HG02938 (cell line): ENCODE measurements around the gene IL21R.
"Not testable (repeated sequence)": the region's sequence is repeated elsewhere in the genome, so short reads cannot be mapped to it uniquely, and the experiment has no call there.

Experiments used
- ATAC-seq: cut with Tn5 transposase; IDR thresholded peaks from one replicate; pipeline ENCODE4 v1.9.1; 2021; ENCODE audit warnings: mild to moderate bottlenecking, moderate library complexity; ENCODE audit not compliant: unreplicated experiment

The IL21R gene

DNA sequence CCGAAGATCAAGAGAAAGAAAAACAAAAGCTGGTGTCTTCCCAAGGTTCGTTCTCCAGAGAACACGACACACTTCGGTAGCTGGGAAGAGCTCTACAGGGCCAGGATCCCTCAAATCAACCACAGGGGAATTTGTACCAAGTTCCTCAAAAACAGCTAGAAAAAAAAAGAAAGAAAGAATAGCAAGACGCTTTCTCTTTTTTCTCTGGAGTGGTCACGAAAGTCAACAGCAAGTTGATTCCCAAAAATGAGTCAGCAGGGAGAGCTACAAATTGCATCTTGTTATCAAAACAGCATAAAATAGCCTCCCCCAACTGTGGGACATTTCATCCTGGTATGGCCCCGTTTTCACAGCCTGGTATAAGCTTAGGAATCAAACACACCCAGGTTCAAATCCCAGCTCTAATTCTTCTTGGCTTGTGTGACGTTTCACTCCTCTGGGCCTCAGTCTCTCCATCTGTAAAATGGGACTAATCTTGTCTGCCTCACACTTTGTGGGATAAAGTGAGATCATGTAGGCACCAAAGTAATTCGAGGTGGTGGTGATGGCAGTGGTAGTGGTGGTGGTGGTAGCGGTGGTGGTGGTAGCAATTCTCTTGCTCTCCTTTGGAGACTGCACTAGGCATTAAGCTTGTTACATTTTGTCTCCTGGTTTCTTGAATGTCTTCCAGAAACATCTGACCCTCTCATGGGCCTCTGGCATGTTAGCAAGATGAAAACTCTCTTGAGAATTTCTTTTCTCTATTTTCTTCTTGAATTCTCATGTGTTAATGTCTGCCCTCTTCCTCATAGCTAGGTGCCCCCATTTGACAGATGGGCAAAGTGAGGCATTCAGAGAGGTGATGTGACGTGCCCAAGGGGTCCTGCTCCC, 988 bp upstream of the IL21R start:
- no peak for ATAC-seq

DNA sequence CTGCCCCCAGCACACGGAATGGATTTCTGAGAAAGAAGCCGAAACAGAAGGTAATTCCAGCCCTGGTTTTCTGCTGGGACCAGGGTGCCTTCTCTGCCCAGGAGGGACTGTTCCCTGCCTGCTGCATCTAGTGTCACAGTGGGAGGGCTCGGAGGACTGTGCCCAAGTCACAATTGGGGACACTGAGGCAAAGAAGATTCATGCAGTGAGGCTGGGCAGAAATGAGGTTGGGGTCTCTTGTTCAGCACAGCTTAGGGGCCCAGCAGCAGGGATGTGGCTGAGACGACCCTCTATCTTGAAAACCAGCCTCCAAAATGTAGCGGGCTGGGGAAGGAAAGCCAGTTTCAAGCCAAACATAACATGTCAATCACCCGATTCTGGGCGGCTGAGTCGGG, 592 bp downstream of the IL21R start:
- no peak for ATAC-seq

DNA sequence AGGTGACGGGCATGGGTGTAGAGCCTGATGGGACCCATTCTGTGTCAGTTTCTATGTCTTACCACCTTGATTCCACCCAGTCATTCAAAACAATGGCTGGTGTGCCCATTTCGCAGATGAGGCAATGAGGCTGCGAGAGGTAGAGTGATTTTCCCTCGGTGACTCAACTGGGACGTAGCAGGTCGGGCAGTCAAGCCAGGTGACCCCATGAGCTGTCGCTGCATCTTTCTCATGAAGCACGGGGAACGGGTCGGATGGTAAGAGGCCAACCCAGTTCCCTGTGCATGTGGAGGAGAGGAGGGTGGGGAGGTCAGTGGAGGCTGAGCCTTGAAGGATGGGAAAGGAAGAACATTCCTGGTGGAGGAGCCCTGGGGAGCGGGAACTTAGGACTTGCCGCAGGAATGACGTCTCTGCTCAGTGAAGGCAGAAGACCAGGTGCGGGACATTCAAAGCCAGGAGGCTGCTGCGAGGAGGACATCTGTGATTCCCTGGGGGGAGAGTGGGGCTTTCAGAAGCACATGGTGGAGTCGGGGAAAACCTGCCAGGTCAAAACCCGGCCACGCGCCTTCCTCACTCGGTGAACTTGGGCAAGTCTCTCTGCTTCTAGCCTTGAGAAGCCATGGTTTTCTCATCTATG, 1.1 kb downstream of the IL21R start:
- no peak for ATAC-seq

DNA sequence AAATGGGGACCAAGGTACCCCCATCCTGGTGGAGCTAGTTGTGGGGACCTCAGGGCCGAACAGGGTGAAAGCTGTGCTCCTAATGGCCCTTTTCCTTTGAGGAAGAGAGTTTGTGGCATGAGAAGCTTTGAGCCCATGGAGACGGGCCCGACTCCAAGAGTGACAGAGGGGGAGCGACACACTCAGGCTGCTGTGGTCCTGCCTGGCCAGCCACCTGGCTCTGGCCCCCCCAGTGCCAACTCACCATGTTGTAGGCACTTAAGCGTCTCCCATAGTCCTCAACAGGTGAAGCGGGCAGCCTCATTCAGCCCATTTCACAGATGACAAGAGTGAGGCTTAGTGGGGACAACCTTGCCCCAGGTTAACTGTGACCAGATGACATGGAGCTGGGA, 1.6 kb downstream of the IL21R start:
- ATAC-seq: no peak

DNA sequence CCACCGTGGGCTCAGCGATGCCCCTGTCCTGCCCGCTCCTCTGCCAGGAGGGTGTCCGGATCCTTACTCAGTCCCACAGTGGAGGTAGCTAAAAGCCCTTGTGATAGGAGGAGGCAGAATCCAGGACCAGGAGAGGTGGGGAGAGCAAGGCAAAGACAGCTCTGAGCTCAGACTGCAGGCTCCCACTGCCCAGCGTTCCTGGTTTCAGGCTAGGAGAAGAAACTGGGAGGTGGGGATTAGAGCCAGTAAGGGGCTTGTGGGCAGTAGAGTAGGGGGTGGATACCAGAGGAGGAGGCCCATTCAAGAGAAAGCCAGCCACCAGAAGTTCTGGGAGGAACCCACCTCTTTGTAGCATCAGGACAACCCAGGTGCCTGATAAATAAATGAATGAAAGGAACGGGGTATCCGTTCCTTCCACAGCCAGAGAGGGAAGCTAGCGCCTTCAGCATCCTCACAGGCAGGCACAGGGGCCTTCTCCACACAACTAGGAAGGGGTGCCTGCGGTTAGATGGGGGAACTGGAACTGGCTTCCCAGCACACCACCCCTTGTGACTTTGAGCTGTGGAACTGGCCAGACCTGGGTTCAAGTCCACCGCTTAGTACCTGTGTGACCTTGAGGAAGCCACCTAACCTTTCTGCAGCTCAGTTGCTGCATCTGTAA, 2.3 kb downstream of the IL21R start:
- no peak for ATAC-seq

DNA sequence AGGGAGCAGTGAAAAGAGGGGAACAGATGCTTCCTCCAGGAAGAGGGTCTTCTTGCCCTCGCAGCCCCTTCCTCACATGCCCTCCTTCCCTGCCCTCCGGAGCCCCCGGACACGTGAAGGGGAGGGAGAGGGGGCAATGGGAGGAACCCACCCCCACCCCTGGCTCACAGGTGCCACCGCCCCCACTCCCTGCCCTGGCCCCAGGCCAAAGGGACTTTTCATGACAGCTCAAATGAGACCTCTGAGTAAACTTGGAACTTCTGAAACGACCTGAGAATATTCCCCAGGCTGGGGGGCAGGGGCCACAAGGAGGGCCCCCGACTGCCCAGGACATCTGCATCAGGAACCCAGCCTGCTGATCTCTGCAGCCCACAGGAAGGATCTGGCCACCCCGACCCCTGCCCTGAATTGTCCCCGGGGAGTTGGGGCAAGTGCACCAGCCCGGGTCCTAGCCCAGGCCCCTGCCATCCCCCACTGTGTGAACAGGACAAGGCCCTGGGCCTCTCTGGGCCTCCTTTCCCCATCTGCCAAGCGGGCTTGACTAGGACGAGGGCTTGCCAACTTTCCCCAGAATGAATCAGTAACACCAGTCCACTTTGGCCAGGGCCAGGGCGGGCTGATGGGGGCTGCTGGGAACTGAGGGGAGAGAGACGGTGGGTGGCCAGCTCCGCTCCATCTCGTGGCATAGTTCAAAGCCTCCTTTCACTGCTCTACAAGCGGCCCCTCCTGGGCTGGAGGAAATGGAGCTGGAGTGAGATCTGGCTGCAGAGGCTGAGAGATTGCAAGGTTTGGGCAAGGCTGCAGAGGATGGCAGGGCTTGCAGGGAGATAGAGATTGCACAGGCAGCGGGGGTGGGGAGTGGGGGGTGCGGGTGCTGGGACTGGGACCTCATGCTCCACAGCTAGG, 3.8 kb downstream of the IL21R start:
- ATAC-seq: no peak

DNA sequence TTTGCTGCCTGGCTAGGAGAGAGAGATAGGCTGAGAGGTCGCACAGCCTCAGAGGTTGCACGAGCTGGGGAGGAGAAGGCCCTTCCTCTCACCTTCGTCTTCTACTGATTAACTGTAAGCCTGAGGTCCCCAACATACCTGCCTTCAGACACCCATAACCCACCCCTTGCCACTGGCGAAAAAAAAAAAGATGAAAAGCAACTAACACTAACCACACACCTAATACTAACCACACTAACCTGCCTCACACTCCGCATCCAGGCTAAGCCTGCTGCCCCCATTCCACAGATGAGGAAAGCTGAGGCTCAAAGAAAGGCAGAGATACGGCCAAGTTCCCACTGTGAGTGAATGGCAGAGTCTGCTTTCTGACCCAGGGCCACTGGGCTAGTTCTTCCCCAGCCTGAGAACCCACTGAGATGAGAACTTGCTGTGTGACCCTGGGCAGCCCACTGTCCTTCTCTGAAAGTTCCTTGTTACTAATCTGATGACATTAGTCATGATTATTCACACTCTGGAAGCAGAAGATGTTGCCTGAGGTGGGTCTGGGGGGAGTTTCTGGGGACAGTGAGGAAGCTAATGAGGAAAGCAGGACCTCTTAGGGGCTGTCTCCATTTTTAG, 4.6 kb downstream of the IL21R start:
- no peak for ATAC-seq

DNA sequence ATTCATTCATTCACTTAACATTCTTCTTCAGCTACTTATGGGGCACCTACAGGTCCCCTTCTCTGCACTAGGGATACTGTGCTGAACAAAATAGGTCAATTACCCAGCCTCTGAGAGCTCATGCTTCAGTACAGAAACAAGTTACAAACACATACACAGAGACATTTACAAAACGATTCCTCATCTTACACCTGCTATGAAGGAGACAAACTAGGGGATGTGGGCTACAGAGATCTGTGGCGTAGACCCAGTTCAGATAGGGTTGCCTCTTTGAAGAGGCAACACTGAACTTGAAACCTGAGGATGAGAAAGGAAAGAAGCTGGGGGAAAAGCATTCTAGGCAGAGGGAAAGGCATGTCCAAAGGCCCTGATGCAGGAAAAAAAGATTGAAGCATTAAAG, 5.2 kb downstream of the IL21R start:
- ATAC-seq: no peak

DNA sequence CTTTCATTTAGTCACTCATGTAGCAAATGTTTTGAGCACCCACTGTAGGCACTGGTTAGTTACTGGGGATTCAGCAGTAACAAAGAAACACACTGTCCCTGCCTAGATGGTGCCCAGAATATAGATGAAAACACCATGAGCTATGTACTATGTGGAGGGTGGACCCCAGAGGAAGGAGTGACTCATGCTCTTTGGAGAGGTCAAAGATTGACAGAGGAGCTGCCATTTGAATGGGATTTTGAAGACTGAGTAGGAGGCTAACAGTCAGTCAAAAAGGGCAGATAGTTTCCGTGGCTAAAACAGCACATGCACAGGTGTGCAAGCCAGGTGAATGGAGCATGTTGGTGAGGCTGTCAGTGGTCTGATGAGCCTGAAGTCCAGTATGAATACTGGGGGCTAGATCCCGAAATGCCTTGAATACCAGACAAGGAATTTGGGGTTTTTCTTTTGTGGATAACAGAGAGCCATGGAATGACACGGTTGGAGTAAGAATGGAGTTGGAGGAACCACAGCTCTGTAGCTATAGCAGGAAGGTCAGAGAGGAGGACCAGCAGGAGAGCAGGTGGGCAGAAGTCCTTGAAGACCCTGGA, 6.1 kb downstream of the IL21R start:
- peak; percentile 45 for ATAC-seq

DNA sequence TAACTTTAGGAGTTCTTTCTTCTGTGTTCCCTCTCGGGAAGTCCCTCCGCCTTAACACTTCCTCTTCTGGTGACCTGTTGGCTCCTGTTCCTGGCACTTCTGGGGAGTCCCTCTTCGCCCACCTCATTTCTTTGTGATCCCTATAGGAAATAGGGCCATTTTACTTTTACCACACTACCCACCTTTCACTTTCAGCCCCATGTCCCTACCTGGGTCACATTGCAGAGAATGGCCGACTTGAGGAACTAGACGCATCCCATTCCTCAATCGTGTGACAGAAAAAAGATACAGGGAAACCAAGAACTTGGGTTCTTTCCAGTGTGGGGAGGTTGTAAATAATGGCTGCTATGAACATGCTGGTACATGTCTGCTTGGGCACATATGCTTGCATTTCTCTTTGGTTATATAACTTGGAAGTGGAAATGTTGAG, 6.6 kb downstream of the IL21R start:
- no peak for ATAC-seq

DNA sequence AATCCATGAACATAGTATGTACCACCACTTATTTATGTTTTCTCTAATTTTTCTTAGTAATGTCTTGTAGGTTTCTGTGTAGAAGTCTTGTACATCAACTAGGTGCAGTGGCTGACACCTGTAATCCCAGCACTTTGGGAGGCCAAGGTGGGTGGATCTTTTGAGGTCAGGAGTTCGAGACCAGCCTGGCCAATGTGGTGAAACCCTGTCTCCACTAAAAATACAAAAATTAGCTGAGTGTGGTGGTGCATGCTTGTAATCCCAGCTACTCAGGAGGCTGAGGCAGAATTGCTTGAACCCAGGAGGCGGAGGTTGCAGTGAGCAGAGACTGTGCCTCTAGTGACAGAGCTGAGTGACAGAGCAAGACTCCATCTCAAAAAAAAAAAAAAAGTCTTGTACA, 8.0 kb downstream of the IL21R start:
- ATAC-seq: not testable (repeated sequence)

DNA sequence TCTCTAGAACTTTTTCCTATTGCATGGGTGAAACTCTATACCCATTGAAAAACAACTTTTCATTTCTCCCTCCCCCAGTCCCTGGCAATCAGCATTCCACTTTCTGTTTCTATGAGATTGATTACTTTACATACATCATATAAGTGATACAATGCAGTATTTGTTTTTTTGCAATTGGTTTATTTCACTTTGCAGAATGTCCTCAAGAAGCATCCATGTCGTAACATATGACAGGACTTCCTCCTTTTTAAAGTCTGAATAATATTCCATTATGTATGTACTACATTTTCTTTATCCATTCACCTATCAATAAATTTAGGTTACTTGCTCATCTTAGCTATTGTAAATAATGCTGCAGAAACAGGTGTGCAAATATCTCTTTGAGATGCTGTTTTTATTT, 8.8 kb downstream of the IL21R start:
- no peak for ATAC-seq

DNA sequence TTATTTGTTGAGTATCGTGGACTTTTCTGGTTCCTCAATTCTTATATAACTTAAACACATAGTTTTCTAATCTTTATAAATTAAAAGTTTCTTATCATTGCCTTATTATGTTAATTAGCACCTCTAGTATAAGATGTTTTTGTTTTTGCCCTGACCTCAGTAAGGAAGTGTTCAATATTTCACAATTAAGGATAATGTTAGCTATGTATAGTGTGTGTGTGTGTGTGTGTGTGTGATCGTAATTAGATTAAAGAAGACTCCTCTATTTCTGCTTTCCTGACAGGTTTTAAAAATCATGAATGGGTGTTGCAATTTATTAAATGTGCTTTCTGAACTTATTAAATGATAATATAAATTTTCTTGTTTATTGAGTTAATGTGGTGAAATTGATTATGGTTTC, 12.0 kb downstream of the IL21R start:
- ATAC-seq: no peak

DNA sequence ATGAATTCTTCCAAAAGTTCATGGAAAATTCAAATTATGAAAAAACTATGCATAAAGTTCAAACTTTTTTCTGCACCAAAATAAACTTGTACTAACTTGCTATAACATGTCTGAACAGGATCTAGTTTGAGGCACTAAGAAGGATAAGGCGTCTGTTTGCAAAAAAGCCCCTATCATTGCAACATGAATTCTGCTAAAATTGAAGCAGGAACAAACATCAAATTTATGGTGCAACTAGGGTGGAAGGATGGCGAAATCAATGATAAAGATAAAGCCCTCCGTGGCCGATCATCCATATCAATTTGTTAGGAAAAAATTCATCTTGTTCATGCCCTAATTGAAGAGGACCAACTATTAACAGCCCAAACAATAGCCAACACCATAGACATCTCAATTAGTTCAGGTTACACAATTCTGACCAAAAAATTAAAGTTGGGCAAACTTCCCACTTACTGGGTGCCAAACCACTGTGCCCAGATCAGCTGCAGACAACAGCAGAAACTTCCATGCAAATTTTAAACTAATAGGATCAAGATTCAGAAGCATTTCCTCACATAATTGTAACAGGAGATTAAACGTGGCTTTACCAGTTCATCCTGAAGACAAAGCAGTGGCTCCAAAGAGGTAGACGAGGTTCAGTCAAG, 12.9 kb downstream of the IL21R start:
- no peak for ATAC-seq

DNA sequence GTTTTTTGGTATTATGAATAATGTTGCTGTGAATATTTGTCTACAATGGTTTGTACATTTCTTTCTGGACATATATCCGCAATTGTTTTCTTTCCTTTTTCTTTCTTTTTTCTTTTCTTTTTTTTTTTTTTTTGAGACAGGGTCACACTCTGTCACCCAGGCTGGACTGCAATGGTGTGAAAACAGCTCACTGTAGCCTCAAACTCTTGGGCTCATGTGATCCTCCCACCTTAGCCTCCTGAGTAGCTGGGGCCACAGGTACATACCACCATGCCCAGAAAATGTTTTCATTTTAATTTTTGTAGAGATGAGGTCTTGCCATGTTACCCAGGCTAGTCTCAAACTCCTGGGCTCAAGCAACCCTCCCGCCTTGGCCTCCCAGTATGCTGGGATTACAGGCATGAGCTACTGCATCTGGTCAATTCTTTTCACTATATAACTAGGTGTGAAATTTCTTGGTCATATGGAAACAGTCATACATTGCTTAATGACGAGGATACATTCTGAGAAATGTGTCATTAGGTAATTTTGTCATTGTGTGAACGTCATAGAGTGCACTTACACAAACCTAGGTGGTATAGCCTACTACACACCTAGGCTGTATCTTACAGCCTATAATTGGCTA, 15.2 kb downstream of the IL21R start:
- no peak for ATAC-seq

DNA sequence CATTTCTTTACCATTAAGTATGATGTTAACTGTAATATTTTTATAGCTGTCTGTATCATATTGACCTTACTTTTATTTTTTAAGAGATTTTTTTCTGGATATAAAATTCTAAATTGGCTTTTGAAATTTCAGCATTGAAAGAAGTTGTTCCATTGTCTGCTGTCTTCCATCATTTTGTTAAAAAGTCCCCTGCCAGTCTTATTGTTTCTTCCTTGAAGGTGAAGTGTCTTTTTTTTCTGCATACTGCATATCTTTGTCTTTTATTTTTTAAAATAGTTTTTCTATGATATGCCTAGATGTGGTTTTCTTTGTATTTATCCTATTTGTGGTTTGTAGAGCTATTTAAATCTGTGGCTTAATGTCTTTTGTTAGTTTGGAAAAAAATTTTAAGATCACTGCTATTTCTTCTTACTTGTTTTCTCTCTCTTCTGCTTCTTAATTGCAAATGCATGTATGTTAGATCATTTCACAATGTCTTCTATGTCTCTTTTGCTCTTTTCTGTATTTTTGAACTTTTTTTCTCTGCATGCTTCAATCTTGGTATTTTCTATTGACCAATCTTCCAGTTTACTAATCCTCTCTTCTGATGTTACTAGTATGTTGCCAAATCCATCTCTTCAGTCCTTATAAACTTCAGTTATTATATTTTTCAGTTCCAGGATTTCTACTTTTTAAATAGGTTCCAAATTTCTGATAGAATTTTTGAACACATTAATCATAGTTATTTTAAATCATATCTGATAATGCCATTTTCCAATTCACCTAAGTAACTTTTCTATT, 20.2 kb downstream of the IL21R start:
- no peak for ATAC-seq

DNA sequence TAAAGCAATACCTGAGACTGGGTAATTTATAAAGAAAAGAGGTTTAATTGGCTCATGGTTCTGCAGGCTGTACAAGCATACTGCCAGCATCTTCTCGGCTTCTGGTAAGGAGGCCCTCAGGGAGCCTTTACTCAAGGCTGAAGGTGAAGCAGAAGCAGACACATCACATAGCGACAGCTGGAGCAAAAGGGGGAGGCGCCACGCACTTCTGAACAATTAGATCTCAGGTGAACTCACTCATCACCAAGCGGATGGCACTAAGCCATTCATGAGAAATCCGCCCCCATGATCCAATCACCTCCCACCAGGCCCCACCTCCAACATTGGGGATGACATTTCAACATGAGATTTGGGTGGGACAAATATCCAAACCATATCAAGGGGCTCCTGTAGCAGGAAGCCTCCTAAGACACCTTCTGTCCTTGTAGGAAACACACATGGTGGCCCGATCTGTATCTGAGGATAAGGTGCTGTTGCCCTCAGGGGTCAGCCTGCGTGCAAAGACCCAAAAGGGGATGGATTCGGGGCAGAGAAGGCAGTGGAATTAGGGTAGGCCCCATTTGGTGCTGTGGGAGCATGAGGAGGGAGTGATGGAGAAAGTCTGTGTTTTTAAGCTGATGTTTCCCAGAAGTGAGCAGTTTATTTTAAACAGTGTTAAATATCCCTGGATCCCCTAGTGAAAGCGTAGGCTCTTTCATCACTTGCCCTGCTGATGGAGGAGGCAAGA, 23.0 kb downstream of the IL21R start:
- ATAC-seq: no peak

DNA sequence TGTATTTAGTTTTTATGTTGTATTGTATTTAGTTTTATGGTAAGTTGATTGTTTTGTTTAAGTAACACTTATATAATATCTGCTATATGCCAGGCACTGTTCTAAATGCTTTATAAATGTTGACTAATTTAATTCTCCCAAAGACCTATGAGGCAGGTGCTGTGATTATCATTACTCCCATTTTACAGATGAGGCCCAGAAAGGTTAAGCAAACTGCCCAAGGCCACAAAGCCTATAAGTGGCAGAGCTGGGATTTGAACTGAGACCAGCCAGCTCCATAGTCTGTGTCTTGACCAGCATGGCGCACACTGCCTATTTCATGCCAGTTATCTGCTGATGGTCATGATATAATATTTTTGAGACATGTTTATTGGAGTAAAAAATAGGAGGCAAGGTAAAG, 24.0 kb downstream of the IL21R start:
- ATAC-seq: no peak
